Epithelial cell of esophagus (primary cell): ENCODE measurements around the gene ICOS.

Experiments used
- DNase-seq: peaks from one replicate; pipeline ENCODE4 v3.0.0; 2010; ENCODE audit warnings: low read depth
- H3K4me3 ChIP-seq: 2 replicates; pipeline ENCODE4 v1.5.1; 2011; ENCODE audit warnings: mild to moderate bottlenecking, low read length, control low read depth
- CTCF ChIP-seq: IDR thresholded peaks from 2 replicates; pipeline ENCODE4 v1.5.1; 2011; ENCODE audit warnings: low read depth, mild to moderate bottlenecking, low read length, control low read depth, inconsistent platforms; ENCODE audit not compliant: insufficient read depth; ENCODE audit errors: missing control alignments

ICOS gene

GRCh38 chr2:203936535-203936934 is at the start of gene ICOS:
Gene ICOS (plus strand): TSS chr2:203936763. CDS start chr2:203936815, 52 bp downstream.
- H3K4me3 ChIP-seq, result no peak within 1 kb of the TSS
- DNase-seq, result no peak
- no peak for TF ChIP-seq CTCF

GRCh38 chr2:203887677-203888076 is 48.9 kb upstream of the ICOS start:
- TF ChIP-seq CTCF, result no peak
- no peak for DNase-seq
- H3K4me3 ChIP-seq, result no peak overlapping the region

- DNase-seq, result no peak
- TF ChIP-seq CTCF, result no peak
- H3K4me3 ChIP-seq, result no peak overlapping the region
These were observed 47.0 kb upstream of the ICOS start for GRCh38 chr2:203889542-203889941.

- no peak for DNase-seq
- H3K4me3 ChIP-seq, result no peak overlapping the region
- no peak for TF ChIP-seq CTCF
These were observed 46.6 kb upstream of the ICOS start for GRCh38 chr2:203889944-203890343.

- TF ChIP-seq CTCF, result no peak
- no peak overlapping the region for H3K4me3 ChIP-seq
These were observed 45.8 kb upstream of the ICOS start for GRCh38 chr2:203890733-203891132.

GRCh38 chr2:203891474-203891873 is 45.1 kb upstream of the ICOS start:
- DNase-seq, result peak; percentile 83
- TF ChIP-seq CTCF, result no peak

More at GRCh38 chr2:203890733-203891132, 45.8 kb upstream of the ICOS start:
- no peak for DNase-seq

GRCh38 chr2:203892207-203892606 is 44.4 kb upstream of the ICOS start:
- H3K4me3 ChIP-seq, result no peak overlapping the region
- DNase-seq, result no peak
- TF ChIP-seq CTCF, result no peak

More at GRCh38 chr2:203891474-203891873, 45.1 kb upstream of the ICOS start:
- H3K4me3 ChIP-seq, result no peak overlapping the region
